ENCODE results near the gene BEND4. TPM values are rescaled to one million over a fixed set of nuclear protein-coding genes. Genes with fewer than 3 reads are reported as not detected.

Gene BEND4
- not detected in 5 replicates for total RNA-seq (2022; extraction: Qiagen RNA extraction; ENCODE audit: low read depth)

GRCh38 chr4:42152507-42153504 lies at the start of gene BEND4:
BEND4 (minus strand) TSS chr4:42152655; CDS start chr4:42152143, 512 bp downstream.

Other genes with a start within 250 kb of the BEND4 start
- gene TMEM33, start 217.2 kb downstream of the BEND4 start, total RNA-seq (2022; extraction: Qiagen RNA extraction; ENCODE audit: low read depth) = 27.6 to 51.8 TPM (median 46.1 TPM) in 5 replicates
- 0.11 to 0.19 TPM (median 0.12 TPM) in 5 replicates for gene DCAF4L1, start 170.9 kb downstream of the BEND4 start, total RNA-seq (2022; extraction: Qiagen RNA extraction; ENCODE audit: low read depth)
- 20.5 to 40.8 TPM (median 27.1 TPM) in 5 replicates for gene SLC30A9, start 162.1 kb downstream of the BEND4 start, total RNA-seq (2022; extraction: Qiagen RNA extraction; ENCODE audit: low read depth)
- gene SHISA3, start 244.8 kb upstream of the BEND4 start, total RNA-seq (2022; extraction: Qiagen RNA extraction; ENCODE audit: low read depth) = 0.07 TPM in 1 of 5 replicates, not detected in the others